Right lobe of liver (tissue), 6 donors: ENCODE data around the gene CIDEC. TPM values are rescaled to one million over a fixed set of nuclear protein-coding genes. Genes with fewer than 3 reads are reported as not detected.
"Not testable (repeated sequence)": the region's sequence is repeated elsewhere in the genome, so short reads cannot be mapped to it uniquely, and the experiment has no call there.

ENCODE experiments used
- ATAC-seq, 4 donors: fragments of 200-7000 bp; cut with Tn5 transposase; one replicate each; pipeline ENCODE4 v1.9.1; 2020; ENCODE audit warnings: mild to moderate bottlenecking in 4 of 4, moderate library complexity in 4 of 4
- DNase-seq, 3 donors: peaks; one replicate each; pipeline ENCODE4 v3.0.0-alpha.2; 2020
- H3K27ac ChIP-seq, 3 donors: fragments of 200-600 bp; one replicate each; pipeline ENCODE4 v1.8.0; 2022
- H3K27me3 ChIP-seq, 2 donors: fragments of 200-600 bp; one replicate each; pipeline ENCODE4 v1.8.0; 2022
- H3K36me3 ChIP-seq, 4 donors: fragments of 200-600 bp; sonication (generic) in 1 of 4; one replicate each; pipeline versions ENCODE4 v1.5.1 to v1.8.0; 2017 to 2022; ENCODE audit warnings: control low read depth in 1 of 4
- H3K4me1 ChIP-seq, 4 donors: fragments of 200-600 bp; sonication (generic) in 1 of 4; one replicate each; pipeline versions ENCODE4 v1.5.1 to v1.8.0; 2017 to 2022; ENCODE audit warnings: control low read depth in 1 of 4
- H3K4me3 ChIP-seq, 3 donors: fragments of 200-600 bp; one replicate each; pipeline ENCODE4 v1.8.0; 2022
- H3K9me3 ChIP-seq, 4 donors: fragments of 200-600 bp; sonication (generic) in 1 of 4; one replicate each; pipeline versions ENCODE4 v1.5.1 to v1.8.0; 2017 to 2022; ENCODE audit warnings: control low read depth in 1 of 4
- CTCF ChIP-seq, 4 donors: fragments of 200-600 bp in 3 of 4; fragments of 450-650 bp in 1 of 4; IDR thresholded peaks; one replicate each; pipeline versions ENCODE4 v1.5.1 to v1.8.0; 2016 to 2022; ENCODE audit warnings: antibody characterized with exemption in 4 of 4, mild to moderate bottlenecking in 2 of 4
- POLR2A ChIP-seq: fragments of 450-650 bp; IDR thresholded peaks from one replicate; pipeline ENCODE4 v1.6.1; 2017; ENCODE audit warnings: antibody characterized with exemption, mild to moderate bottlenecking
- WGBS: methylation state at CpG from one replicate; pipeline ENCODE4 v1.1.6; 2018; ENCODE audit warnings: low coverage, low lambda C conversion rate; ENCODE audit not compliant: insufficient coverage; ENCODE audit errors: missing lambda C conversion rate; 5-methylcytosine and 5-hydroxymethylcytosine counted together
- intact Hi-C, 2 donors: fragments of 100-400 bp; cut with DNase I; formaldehyde crosslinking; loops; one replicate each; pipeline versions ENCODE4 v1.11.2 to v1.14.1; 2022
- total RNA-seq, 6 experiments: library from RNA; depleted of rRNA in 2 of 6; stranded (reverse); fragments of >200 nt in 2 of 6; fragmentation: NEBNext Ultra II Directional in 3 of 6; extraction: Animal tissue kit (Norgen Biotek cat#: 25700) in 3 of 6; gene quantifications; one replicate each; pipeline versions ENCODE4 v1.1.0 to v1.2.4, GENCODE V29; 2016 to 2023
- donor health status: DM: no; HTN: yes; CAD: no.
- donor health status: DM: no; HTN: no; CAD: no.
- donor health status: DM: no; HTN: no; CAD: no.
- donor health status: DM: no; HTN: yes; CAD: no.
- donor health status: DM: no; HTN: yes; CAD: no.

Gene CIDEC
- total RNA-seq, 6 experiments from 2014 or later = 1.0 to 101 (median 2.7) TPM

DNA sequence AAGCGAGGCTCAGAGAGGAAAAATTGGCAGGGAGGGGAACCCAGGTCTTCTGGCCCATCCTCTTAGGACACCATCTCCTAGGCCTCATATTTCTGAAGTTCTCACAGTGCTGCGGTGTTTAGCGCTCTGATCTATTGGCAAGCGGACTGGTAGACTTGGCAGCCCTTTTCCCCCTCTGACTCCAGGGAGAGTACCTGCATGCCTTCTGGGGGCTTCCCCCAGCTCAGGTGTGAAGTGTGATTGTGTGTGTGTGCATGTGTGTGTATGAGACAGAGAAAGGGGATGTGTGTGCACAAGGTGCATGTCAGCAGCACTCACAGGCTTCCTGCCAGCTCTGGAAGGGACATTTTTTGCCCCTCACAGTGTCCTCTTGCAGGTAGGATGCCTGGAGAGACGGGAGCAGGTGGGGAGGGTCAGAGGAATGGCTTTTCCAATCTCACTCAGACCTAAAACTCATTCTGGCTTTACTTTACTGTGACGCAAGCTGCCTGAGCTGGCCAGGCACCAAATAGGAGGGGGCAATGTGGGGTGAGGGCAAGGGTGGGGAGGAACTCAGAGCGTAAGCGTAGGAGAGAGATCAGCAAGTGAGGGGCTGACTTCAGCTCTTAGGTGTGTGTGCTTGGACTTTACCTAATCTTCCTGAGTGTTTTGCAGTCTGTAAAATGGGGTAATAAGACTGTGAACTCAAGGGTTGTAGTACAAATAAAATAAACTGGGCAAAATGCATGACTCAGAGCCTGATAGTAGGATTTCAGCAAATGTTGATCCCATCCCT, 18.6 kb upstream of the CIDEC start:
- peak overlapping the region in 2 of 3 donors; percentile 60 to 69 for H3K27ac ChIP-seq
- no peaks in the 10 kb centered on the region for H3K27me3 ChIP-seq
- DNase-seq (peak in 2 of 3 donors; percentile 62 to 63), ATAC-seq (peak; percentile 4 to 30 (median 11))
- H3K4me1 ChIP-seq = peaks cover 0 to 49% (median 13%) of the 10 kb centered on the region in 4 donors
- H3K4me3 ChIP-seq = peak overlapping the region in 1 of 3 donors; percentile 8
- H3K36me3 ChIP-seq = no peaks in the 10 kb centered on the region
- intact Hi-C loops = no loop called here
- no peaks in the 10 kb centered on the region for H3K9me3 ChIP-seq
- TF ChIP-seq CTCF (IDR thresholded peaks at IDR 0.05) = no peak
- TF ChIP-seq POLR2A = no peak
- WGBS = 25% methylated on average over 8 of the region's 8 CpGs

GRCh38 chr3:9897408-9898372, 17.6 kb upstream of the CIDEC start:
- Histone ChIP-seq H3K4me1 (peaks cover 0 to 40% (median 9%) of the 10 kb centered on the region in 4 donors), H3K36me3 (peaks cover 0 to 8% (median 0%) of the 10 kb centered on the region in 4 donors), H3K27me3 (no peaks in the 10 kb centered on the region), H3K4me3 (peak overlapping the region in 1 of 3 donors; percentile 8), H3K27ac (peak overlapping the region; percentile 28 to 69 (median 61)), H3K9me3 (no peaks in the 10 kb centered on the region)
- intact Hi-C loops = no loop called here
- ATAC-seq = peak; percentile 83 to 89 (median 84)
- 11% methylated on average over 3 of the region's 4 CpGs for WGBS
- DNase-seq = peak; percentile 52 to 87 (median 80)
- TF ChIP-seq POLR2A (no peak), CTCF (IDR thresholded peaks at IDR 0.05) (no peak)

DNA sequence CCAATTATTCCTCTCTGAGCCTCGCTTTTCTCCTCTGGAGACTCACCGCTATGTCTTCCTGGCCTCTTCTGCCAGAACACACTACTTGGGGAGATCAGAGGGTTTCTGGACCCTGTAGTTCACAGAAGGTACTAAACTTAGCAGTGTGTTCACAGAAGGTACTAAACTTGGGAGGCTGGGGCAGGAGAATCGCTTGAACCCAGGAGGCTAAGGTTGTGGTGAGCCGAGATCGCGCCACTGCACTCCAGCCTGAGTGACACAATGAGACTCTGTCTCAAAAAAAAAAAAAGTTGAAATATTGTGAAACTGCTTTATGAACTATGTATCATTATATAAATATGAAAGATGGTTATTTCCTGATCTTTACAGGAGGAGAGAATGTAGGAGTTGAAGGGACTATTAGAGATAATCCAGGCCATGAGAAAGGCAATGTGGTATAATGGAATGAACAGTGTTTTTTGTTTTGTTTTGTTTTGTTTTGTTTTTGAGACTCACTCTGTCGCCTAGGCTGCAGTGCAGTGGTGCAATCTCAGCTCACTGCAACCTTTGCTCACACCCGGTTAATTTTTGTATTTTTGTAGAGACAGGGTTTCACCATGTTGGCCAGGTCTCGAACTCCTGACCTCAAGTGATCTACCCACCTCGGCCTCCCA, 16.8 kb upstream of the CIDEC start:
- H3K27ac ChIP-seq = peak overlapping the region; percentile 28 to 69 (median 61)
- H3K36me3 ChIP-seq, H3K27me3 ChIP-seq, intact Hi-C loops, H3K4me3 ChIP-seq, H3K9me3 ChIP-seq: not testable (repeated sequence)
- ATAC-seq (peak; percentile 34 to 70 (median 57)), DNase-seq (peak; percentile 26 to 67 (median 65))
- WGBS = 39% methylated on average over 8 of the region's 10 CpGs
- H3K4me1 ChIP-seq = peaks cover 0 to 40% (median 7%) of the 10 kb centered on the region in 4 donors

GRCh38 chr3:9895715-9896114, 15.7 kb upstream of the CIDEC start:
- H3K27ac ChIP-seq, H3K4me3 ChIP-seq, DNase-seq, intact Hi-C loops, H3K9me3 ChIP-seq, H3K27me3 ChIP-seq, H3K36me3 ChIP-seq, ATAC-seq: not testable (repeated sequence)
- WGBS = 86% methylated on average over 1 of the region's 3 CpGs
- peaks cover 0 to 40% (median 9%) of the 10 kb centered on the region in 4 donors for H3K4me1 ChIP-seq

DNA sequence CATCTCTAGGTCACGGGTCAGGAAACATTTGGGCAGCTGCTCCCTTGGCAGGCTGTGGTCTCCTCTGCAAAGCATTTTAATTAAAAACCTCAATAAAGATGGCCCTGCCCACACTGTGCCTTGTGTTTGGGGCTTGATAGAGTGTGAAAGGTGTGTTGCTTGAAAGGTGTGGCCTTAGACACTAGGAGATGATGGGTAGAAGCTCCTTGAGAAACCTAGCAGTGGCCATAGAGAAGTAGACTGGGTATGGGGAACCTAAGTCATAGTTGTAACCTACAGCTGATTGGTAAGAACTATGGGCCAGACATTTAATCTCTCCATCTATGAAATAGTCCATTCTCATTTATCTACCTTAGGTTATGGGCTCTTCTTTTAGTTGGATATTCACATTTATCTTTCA, 13.7 kb upstream of the CIDEC start:
- TF ChIP-seq POLR2A = no peak
- TF ChIP-seq CTCF (IDR thresholded peaks at IDR 0.05) = no peak
- Histone ChIP-seq H3K36me3 (peaks cover 0 to 10% (median 0%) of the 10 kb centered on the region in 4 donors), H3K4me3 (no peak overlapping the region), H3K9me3 (no peaks in the 10 kb centered on the region), H3K4me1 (peaks cover 0 to 39% (median 9%) of the 10 kb centered on the region in 4 donors), H3K27ac (no peak overlapping the region), H3K27me3 (no peaks in the 10 kb centered on the region)
- DNase-seq = no peak
- no peak for ATAC-seq
- WGBS = 33% methylated on average over 1 of the region's 1 CpG
- intact Hi-C loops = no loop called here
